H1 (cell line): ENCODE results near the gene TMPRSS3.

Source experiments
- ATF2 ChIP-seq: IDR thresholded peaks from 2 replicates; pipeline ENCODE4 v1.6.1; 2012; ENCODE audit warnings: low read length, inconsistent platforms
- CTCF ChIP-seq, 3 experiments: IDR thresholded peaks; 1 replicate in 2 of 3; 2 replicates in 1 of 3; pipeline versions ENCODE4 v1.5.1 to v1.6.1; 2011; ENCODE audit warnings: low read length in 3 of 3, mild to moderate bottlenecking in 3 of 3, inconsistent platforms in 2 of 3, low read depth in 1 of 3, moderate library complexity in 1 of 3; ENCODE audit not compliant: insufficient read depth in 1 of 3; ENCODE audit errors: control extremely low read depth in 1 of 3
- SUZ12 ChIP-seq: fragments of 200-600 bp; sonication (generic); IDR thresholded peaks from 2 replicates; pipeline ENCODE4 v1.6.1; 2012; ENCODE audit warnings: mild to moderate bottlenecking, inconsistent platforms, low read length, moderate library complexity, mixed read lengths

DNA sequence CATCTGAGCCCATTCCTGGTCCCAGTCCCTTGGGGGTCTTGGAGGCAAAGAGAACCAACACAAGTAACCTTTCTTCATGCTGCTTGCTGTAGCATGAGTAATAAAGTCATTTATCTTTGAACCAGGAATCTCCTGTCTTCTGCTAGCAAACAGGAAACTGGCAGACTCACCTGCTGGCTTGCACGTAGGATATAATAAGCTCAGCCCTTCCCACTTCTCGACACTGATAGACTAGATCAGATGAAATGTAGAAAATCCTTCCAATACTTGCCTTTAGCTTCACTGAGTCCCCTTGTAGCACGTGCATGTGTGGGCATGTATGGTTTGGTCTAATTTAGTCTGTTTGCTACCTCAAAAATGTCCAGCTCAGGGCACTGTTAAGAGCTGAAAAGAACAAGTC, 38.5 kb downstream of the TMPRSS3 start:
- no peak for TF ChIP-seq CTCF (IDR thresholded peaks at IDR 0.05; ENCODE audit: control extremely low read depth in 1 of 3, insufficient read depth in 1 of 3, low read depth in 1 of 3, low read length in 3 of 3)
- TF ChIP-seq SUZ12 = no peak
- TF ChIP-seq ATF2 = no peak
